Fibroblast of villous mesenchyme (primary cell): Measurements from ENCODE around the gene PTPRN2. TPM values are rescaled to one million over a fixed set of nuclear protein-coding genes. Genes with fewer than 3 reads are reported as not detected.

ENCODE experiments used
- DNase-seq: peaks from one replicate; pipeline ENCODE4 v3.0.0-alpha.2; 2010; ENCODE audit warnings: low read depth
- H3K4me3 ChIP-seq: 2 replicates; pipeline ENCODE4 v1.5.1; 2011; ENCODE audit warnings: low read depth, mild to moderate bottlenecking, low read length
- total RNA-seq: library from RNA; depleted of rRNA; stranded (reverse); fragments of >200 nt; gene quantifications from 2 replicates; pipeline ENCODE4 v1.2.3, GENCODE V29; 2012
- TF ChIP-seq, protein P1 (sequence below): IDR thresholded peaks from 2 replicates; pipeline ENCODE4 v1.5.1; 2012; ENCODE audit warnings: low read depth, mild to moderate bottlenecking, low read length; ENCODE audit not compliant: insufficient read depth

The PTPRN2 gene
- total RNA-seq, 1 donor, result not detected

- TF ChIP-seq, protein P1, sequence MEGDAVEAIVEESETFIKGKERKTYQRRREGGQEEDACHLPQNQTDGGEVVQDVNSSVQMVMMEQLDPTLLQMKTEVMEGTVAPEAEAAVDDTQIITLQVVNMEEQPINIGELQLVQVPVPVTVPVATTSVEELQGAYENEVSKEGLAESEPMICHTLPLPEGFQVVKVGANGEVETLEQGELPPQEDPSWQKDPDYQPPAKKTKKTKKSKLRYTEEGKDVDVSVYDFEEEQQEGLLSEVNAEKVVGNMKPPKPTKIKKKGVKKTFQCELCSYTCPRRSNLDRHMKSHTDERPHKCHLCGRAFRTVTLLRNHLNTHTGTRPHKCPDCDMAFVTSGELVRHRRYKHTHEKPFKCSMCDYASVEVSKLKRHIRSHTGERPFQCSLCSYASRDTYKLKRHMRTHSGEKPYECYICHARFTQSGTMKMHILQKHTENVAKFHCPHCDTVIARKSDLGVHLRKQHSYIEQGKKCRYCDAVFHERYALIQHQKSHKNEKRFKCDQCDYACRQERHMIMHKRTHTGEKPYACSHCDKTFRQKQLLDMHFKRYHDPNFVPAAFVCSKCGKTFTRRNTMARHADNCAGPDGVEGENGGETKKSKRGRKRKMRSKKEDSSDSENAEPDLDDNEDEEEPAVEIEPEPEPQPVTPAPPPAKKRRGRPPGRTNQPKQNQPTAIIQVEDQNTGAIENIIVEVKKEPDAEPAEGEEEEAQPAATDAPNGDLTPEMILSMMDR, result no peak
- no peak overlapping the region for H3K4me3 ChIP-seq
- DNase-seq, result no peak
Observed at GRCh38 chr7:158073845-158074840, 513.5 kb downstream of the PTPRN2 start.

DNA sequence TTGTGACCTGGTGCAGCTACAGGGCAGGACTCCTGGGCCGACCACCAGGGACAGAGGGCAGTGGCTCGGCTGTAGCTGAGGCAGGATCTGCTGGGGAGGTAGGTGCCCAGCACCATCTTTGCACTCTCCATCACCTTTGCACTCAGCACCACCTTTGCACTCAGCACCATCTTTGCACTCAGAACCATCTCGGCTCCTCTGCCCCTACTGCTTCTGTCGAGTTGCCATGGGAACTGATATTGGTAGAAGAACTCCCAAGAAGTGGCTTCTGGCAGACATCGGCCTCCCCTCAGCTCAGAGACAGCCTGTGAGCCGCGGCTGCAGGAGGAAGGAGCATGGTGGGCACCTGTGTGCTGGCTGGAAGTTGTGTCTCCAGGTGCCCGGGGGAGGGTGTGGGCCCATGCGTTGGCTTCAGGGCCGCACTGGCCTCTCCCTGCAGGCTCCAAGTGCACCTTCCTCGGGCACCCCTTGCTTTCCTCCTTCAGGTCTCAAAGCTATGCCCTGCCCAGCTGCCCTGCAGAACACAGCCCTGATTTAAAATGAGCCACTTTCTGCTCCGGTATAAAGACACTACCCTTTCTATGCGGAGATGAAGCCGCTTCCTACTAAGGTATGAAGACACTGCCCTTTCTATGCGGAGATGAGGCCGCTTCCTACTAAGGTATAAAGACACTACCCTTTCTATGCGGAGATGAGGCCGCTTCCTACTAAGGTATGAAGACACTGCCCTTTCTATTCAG is 514.5 kb downstream of the PTPRN2 start:
- TF ChIP-seq, protein P1, result no peak
- DNase-seq, result no peak
- no peak overlapping the region for H3K4me3 ChIP-seq

DNA sequence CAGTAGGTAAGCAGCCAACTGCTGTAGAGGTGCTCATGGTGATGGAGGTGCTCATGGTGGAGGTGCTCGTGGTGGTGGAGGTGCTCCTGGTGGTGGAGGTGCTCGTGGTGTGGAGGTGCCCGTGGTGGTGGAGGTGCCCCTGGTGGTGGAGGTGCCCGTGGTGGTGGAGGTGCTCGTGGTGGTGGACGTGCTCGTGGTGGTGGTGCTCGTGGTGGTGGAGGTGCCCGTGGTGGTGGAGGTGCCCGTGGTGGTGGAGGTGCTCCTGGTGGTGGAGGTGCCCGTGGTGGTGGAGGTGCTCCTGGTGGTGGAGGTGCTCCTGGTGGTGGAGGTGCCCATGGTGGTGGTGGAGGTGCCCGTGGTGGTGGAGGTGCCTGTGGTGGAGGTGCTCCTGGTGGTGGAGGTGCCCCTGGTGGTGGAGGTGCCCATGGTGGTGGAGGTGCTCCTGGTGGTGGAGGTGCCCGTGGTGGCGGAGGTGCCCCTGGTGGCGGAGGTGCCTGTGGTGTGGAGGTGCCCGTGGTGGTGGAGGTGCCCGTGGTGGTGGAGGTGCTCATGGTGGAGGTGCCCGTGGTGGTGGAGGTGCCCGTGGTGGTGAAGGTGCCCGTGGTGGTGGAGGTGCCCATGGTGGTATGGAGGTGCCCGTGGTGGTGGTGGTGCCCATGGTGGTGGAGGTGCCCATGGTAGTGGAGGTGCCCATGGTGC is 517.3 kb downstream of the PTPRN2 start:
- H3K4me3 ChIP-seq, result no peak overlapping the region
- TF ChIP-seq, protein P1, result no peak
- no peak for DNase-seq

- H3K4me3 ChIP-seq, result no peak overlapping the region
- TF ChIP-seq, protein P1, result no peak
- DNase-seq, result no peak
Observed at GRCh38 chr7:158068853-158069252, 518.8 kb downstream of the PTPRN2 start.

DNA sequence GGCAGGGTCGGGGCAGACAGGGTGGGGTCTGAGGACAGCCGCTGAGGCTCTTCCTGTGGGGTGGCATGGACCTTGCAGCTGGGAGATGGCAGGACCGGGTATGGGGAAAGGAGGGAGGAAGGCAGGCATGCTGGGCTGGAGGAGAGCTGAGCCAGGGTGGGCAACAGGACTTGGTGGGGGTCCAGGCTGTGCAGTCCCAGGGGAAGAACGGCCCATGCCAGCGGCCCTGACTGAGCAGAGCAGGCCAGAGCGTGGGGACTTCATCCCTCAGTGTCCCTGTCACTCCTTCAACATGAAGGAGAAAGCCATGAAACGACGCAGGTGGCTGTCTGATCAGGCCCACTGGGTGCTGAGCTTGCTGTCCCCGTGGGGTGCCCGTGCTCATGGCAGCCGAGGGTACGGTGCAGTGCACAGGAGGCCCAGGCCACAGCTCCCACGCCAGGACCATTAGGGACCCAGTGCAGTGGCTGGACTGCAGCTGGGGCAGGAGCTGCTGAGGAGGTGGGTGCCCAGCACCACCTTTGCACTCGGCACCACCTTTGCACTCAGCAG is 519.6 kb downstream of the PTPRN2 start:
- no peak for DNase-seq
- TF ChIP-seq, protein P1, result no peak
- H3K4me3 ChIP-seq, result no peak overlapping the region

DNA sequence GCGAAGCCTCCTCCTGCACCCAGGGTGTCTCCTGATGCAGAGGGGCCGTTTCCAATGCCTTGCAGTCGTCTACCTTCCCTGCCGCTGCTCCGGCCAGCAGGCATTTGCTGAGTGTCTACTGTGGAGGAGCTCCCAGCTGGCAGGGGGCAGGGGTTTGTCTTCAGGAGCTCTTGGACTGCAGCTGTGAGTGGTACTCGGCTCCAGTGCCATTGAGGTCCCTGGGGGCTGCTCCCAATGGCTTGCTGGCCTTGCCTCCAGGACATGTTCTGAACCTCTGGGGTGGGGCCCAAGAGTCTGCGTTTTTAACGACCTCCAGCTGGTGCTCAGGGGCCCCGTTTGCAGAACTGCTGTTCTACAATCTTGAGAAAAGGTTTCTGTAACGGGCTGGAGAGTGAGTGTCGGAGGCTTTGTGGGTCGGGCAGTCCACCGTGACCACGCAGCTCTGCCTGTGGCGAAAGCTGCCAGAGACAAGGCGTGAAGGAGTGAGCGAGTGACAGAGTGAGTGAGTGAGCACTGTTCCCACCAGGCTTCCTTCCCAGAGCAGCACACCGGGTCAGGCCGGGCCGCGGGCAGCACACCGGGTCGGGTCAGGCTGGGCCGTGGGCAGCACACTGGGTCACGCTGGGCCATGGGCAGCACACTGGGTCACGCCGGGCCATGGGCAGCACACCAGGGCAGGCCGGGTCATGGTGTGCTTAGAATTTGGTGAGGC is 520.2 kb downstream of the PTPRN2 start:
- no peak overlapping the region for H3K4me3 ChIP-seq
- TF ChIP-seq, protein P1, result no peak
- DNase-seq, result no peak
